Loucy (cell line): ENCODE results near the gene TUBA3E.
"Not testable (repeated sequence)": the region's sequence is repeated elsewhere in the genome, so short reads cannot be mapped to it uniquely, and the experiment has no call there.

Experiments used
- H2AFZ ChIP-seq: fragments of 200-600 bp; sonication (generic); 2 replicates; pipeline ENCODE4 v1.6.0; 2016; ENCODE audit warnings: antibody characterized with exemption, mild to moderate bottlenecking, low read length, moderate library complexity
- H3F3A ChIP-seq: fragments of 200-600 bp; 2 replicates; pipeline ENCODE4 v1.6.0; 2016; ENCODE audit warnings: antibody characterized with exemption, low read depth, mild to moderate bottlenecking
- H3K27me3 ChIP-seq: fragments of 200-600 bp; sonication (generic); 2 replicates; pipeline ENCODE4 v1.6.1; 2014; ENCODE audit warnings: low read length, mild to moderate bottlenecking; ENCODE audit not compliant: insufficient read depth, poor library complexity, severe bottlenecking
- H3K36me3 ChIP-seq: fragments of 200-600 bp; sonication (generic); 2 replicates; pipeline ENCODE4 v1.6.1; 2016; ENCODE audit warnings: low read length; ENCODE audit not compliant: insufficient read depth
- H3K4me1 ChIP-seq: fragments of 200-600 bp; sonication (generic); 2 replicates; pipeline ENCODE4 v1.5.1; 2014; ENCODE audit warnings: low read length, mild to moderate bottlenecking; ENCODE audit not compliant: insufficient read depth, poor library complexity, severe bottlenecking
- H3K4me2 ChIP-seq: fragments of 200-600 bp; sonication (generic); 2 replicates; pipeline ENCODE4 v1.6.0; 2014; ENCODE audit warnings: antibody characterized with exemption, low read length, low read depth, mild to moderate bottlenecking; ENCODE audit not compliant: poor library complexity, severe bottlenecking
- H3K4me3 ChIP-seq: fragments of 200-600 bp; sonication (generic); 2 replicates; pipeline ENCODE4 v1.5.1; 2014; ENCODE audit warnings: low read length, mild to moderate bottlenecking, mixed read lengths; ENCODE audit not compliant: poor library complexity, severe bottlenecking
- H3K79me2 ChIP-seq: fragments of 200-600 bp; sonication (generic); 2 replicates; pipeline ENCODE4 v1.6.1; 2014; ENCODE audit warnings: low read length; ENCODE audit not compliant: insufficient read depth
- H3K9ac ChIP-seq: fragments of 200-600 bp; sonication (generic); 2 replicates; pipeline ENCODE4 v1.6.0; 2014; ENCODE audit warnings: mild to moderate bottlenecking, low read depth, low read length, moderate library complexity; ENCODE audit not compliant: poor library complexity, severe bottlenecking
- H3K9me2 ChIP-seq: fragments of 200-600 bp; sonication (generic); replicated peaks from 2 replicates; pipeline ENCODE4 v1.6.1; 2016; ENCODE audit warnings: low read depth, low read length, mixed read lengths
- H3K9me3 ChIP-seq: fragments of 200-600 bp; sonication (generic); 2 replicates; pipeline ENCODE4 v1.6.1; 2014; ENCODE audit warnings: mild to moderate bottlenecking, antibody characterized with exemption, low read length, low read depth; ENCODE audit not compliant: insufficient read depth
- H4K20me1 ChIP-seq: fragments of 200-600 bp; sonication (generic); 2 replicates; pipeline ENCODE4 v1.6.0; 2014; ENCODE audit warnings: antibody characterized with exemption, low read length, mild to moderate bottlenecking; ENCODE audit not compliant: insufficient read depth, poor library complexity, severe bottlenecking
- EZH2phosphoT487 ChIP-seq: fragments of 200-600 bp; IDR thresholded peaks from 2 replicates; pipeline ENCODE4 v1.6.1; 2018; ENCODE audit warnings: antibody characterized with exemption, mild to moderate bottlenecking, moderate library complexity, borderline replicate concordance
- TF ChIP-seq, protein P1 (sequence below): fragments of 200-600 bp; sonication (generic); conservative IDR thresholded peaks from 2 replicates; pipeline ENCODE4 v1.5.1; 2014; ENCODE audit warnings: mild to moderate bottlenecking, antibody characterized with exemption, low read length

TUBA3E gene

GRCh38 chr2:130185436-130185835 lies 12.8 kb downstream of the TUBA3E start:
- H2AFZ ChIP-seq: no peak overlapping the region
- peaks cover 19% of the 10 kb centered on the region for H3K4me1 ChIP-seq
- no peak overlapping the region for H3K9ac ChIP-seq
- no peaks in the 10 kb centered on the region for H3F3A ChIP-seq
- H3K9me3 ChIP-seq: no peaks in the 10 kb centered on the region
- no peaks in the 10 kb centered on the region for H3K9me2 ChIP-seq
- TF ChIP-seq EZH2phosphoT487: no peak
- TF ChIP-seq, protein P1, sequence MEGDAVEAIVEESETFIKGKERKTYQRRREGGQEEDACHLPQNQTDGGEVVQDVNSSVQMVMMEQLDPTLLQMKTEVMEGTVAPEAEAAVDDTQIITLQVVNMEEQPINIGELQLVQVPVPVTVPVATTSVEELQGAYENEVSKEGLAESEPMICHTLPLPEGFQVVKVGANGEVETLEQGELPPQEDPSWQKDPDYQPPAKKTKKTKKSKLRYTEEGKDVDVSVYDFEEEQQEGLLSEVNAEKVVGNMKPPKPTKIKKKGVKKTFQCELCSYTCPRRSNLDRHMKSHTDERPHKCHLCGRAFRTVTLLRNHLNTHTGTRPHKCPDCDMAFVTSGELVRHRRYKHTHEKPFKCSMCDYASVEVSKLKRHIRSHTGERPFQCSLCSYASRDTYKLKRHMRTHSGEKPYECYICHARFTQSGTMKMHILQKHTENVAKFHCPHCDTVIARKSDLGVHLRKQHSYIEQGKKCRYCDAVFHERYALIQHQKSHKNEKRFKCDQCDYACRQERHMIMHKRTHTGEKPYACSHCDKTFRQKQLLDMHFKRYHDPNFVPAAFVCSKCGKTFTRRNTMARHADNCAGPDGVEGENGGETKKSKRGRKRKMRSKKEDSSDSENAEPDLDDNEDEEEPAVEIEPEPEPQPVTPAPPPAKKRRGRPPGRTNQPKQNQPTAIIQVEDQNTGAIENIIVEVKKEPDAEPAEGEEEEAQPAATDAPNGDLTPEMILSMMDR: no peak
- H4K20me1 ChIP-seq: peaks cover 31% of the 10 kb centered on the region
- H3K4me2 ChIP-seq: peak overlapping the region; percentile 21
- H3K4me3 ChIP-seq: peak overlapping the region; percentile 17
- H3K27me3 ChIP-seq: no peaks in the 10 kb centered on the region
- H3K36me3 ChIP-seq: no peaks in the 10 kb centered on the region
- H3K79me2 ChIP-seq: peaks cover 52% of the 10 kb centered on the region

- Histone ChIP-seq H2AFZ (no peak overlapping the region), H3K36me3 (no peaks in the 10 kb centered on the region), H3F3A (no peaks in the 10 kb centered on the region), H3K9me3 (no peaks in the 10 kb centered on the region), H3K4me2 (peak overlapping the region; percentile 75), H4K20me1 (peaks cover 35% of the 10 kb centered on the region), H3K9ac (peak overlapping the region; percentile 95), H3K27me3 (no peaks in the 10 kb centered on the region), H3K4me3 (peak overlapping the region; percentile 95), H3K9me2 (no peaks in the 10 kb centered on the region), H3K4me1 (peaks cover 22% of the 10 kb centered on the region), H3K79me2 (peaks cover 69% of the 10 kb centered on the region)
- TF ChIP-seq, protein P1: no peak
- no peak for TF ChIP-seq EZH2phosphoT487
Measured at GRCh38 chr2:130183512-130184373, 14.5 kb downstream of the TUBA3E start.

- not testable (repeated sequence) for H3F3A ChIP-seq, H3K27me3 ChIP-seq, H3K36me3 ChIP-seq, H3K9me3 ChIP-seq, H3K9me2 ChIP-seq, H2AFZ ChIP-seq
- Histone ChIP-seq H3K79me2 (peaks cover 77% of the 10 kb centered on the region), H3K9ac (peak overlapping the region; percentile 95), H3K4me1 (peaks cover 27% of the 10 kb centered on the region), H4K20me1 (peaks cover 38% of the 10 kb centered on the region), H3K4me2 (peak overlapping the region; percentile 75), H3K4me3 (peak overlapping the region; percentile 95)
Measured at GRCh38 chr2:130182826-130183511, 15.3 kb downstream of the TUBA3E start.
